GM23248 (cell line): ENCODE measurements around the gene CXCR5. TPM values are rescaled to one million over a fixed set of nuclear protein-coding genes. Genes with fewer than 3 reads are reported as not detected.

Experiments used
- DNase-seq: peaks from one replicate; pipeline ENCODE4 v3.0.0-alpha.2; 2015
- H2AFZ ChIP-seq: fragments of 200-600 bp; sonication (generic); 2 replicates; pipeline ENCODE4 v1.6.1; 2016; ENCODE audit warnings: antibody characterized with exemption
- H3F3A ChIP-seq: fragments of 200-600 bp; sonication (generic); 2 replicates; pipeline ENCODE4 v1.6.1; 2016; ENCODE audit warnings: mild to moderate bottlenecking, antibody characterized with exemption, mixed run types; ENCODE audit not compliant: insufficient read depth
- H3K27ac ChIP-seq: fragments of 200-600 bp; sonication (generic); 2 replicates; pipeline ENCODE4 v1.5.1; 2016; ENCODE audit warnings: mild to moderate bottlenecking
- H3K27me3 ChIP-seq: fragments of 200-600 bp; sonication (generic); replicated peaks from 2 replicates; pipeline ENCODE4 v1.6.1; 2016; ENCODE audit warnings: mild to moderate bottlenecking; ENCODE audit not compliant: insufficient read depth
- H3K36me3 ChIP-seq: fragments of 200-600 bp; sonication (generic); 2 replicates; pipeline ENCODE4 v1.6.1; 2016; ENCODE audit warnings: low read depth, mild to moderate bottlenecking
- H3K4me1 ChIP-seq: fragments of 200-600 bp; sonication (generic); 2 replicates; pipeline ENCODE4 v1.6.1; 2016; ENCODE audit warnings: mild to moderate bottlenecking; ENCODE audit not compliant: insufficient read depth
- H3K4me2 ChIP-seq: fragments of 200-600 bp; sonication (generic); one replicate; pipeline ENCODE4 v1.6.1; 2016; ENCODE audit warnings: mild to moderate bottlenecking; ENCODE audit not compliant: unreplicated experiment
- H3K4me3 ChIP-seq: fragments of 200-600 bp; sonication (generic); 2 replicates; pipeline ENCODE4 v1.5.1; 2016; ENCODE audit warnings: mild to moderate bottlenecking
- H3K79me2 ChIP-seq: fragments of 200-600 bp; sonication (generic); 2 replicates; pipeline ENCODE4 v1.6.1; 2016; ENCODE audit warnings: mild to moderate bottlenecking; ENCODE audit not compliant: insufficient read depth
- H3K9ac ChIP-seq: fragments of 200-600 bp; sonication (generic); 2 replicates; pipeline ENCODE4 v1.6.1; 2016; ENCODE audit warnings: mild to moderate bottlenecking
- H3K9me2 ChIP-seq: fragments of 200-600 bp; sonication (generic); 2 replicates; pipeline ENCODE4 v1.6.1; 2016; ENCODE audit warnings: mixed run types, mild to moderate bottlenecking, moderate library complexity; ENCODE audit not compliant: insufficient read depth
- H3K9me3 ChIP-seq: fragments of 200-600 bp; sonication (generic); one replicate; pipeline ENCODE4 v1.6.1; 2017; ENCODE audit warnings: low read depth
- H4K20me1 ChIP-seq: fragments of 200-600 bp; sonication (generic); 2 replicates; pipeline ENCODE4 v1.6.0; 2016; ENCODE audit not compliant: insufficient read depth
- EZH2 ChIP-seq: fragments of 200-600 bp; sonication (generic); IDR thresholded peaks from 2 replicates; pipeline ENCODE4 v1.6.1; 2018; ENCODE audit warnings: antibody characterized with exemption, mild to moderate bottlenecking; ENCODE audit not compliant: insufficient read depth, poor library complexity, severe bottlenecking
- EZH2phosphoT487 ChIP-seq: fragments of 200-600 bp; sonication (generic); IDR thresholded peaks from 2 replicates; pipeline ENCODE4 v1.6.1; 2018; ENCODE audit warnings: antibody characterized with exemption, moderate library complexity, mild to moderate bottlenecking, low read depth; ENCODE audit not compliant: insufficient read depth
- WGBS, 2 experiments: methylation state at CpG; one replicate each; pipeline ENCODE4 v1.1.6; 2015 to 2017; ENCODE audit warnings: low lambda C conversion rate in 2 of 2, low coverage in 1 of 2; ENCODE audit errors: missing lambda C conversion rate in 2 of 2; 5-methylcytosine and 5-hydroxymethylcytosine counted together
- in situ Hi-C: fragments of 300-500 bp; cut with MboI; formaldehyde crosslinking; loops from 2 replicates; pipeline ENCODE4 v1.15.0; 2020
- microRNA-seq: library from miRNA; unstranded; fragments of <30 nt; microRNA quantifications from one replicate; pipeline ENCODE4, GENCODE V29; 2016; ENCODE audit warnings: borderline number of aligned reads
- polyA plus RNA-seq: library from polyadenylated mRNA; unstranded; fragments of >200 nt; fragmentation: Nextera tagmentation; extraction: Ambion mirVana; gene quantifications from 2 replicates; pipeline ENCODE4 v1.2.1, GENCODE V29; 2016
- small RNA-seq: library from RNA; depleted of rRNA; stranded (forward); fragments of <200 nt; gene quantifications from one replicate; pipeline ENCODE3, GENCODE V24; 2014; ENCODE audit warnings: low read depth, low replicate concordance
- total RNA-seq: library from RNA; depleted of rRNA; stranded (reverse); fragments of >200 nt; shearing (Covaris generic); gene quantifications from 2 replicates; pipeline ENCODE4 v1.2.3, GENCODE V29; 2014; rRNA removed

CXCR5 gene
- total and polyA plus RNA-seq, 2 experiments from 2014 or later = not detected

DNA sequence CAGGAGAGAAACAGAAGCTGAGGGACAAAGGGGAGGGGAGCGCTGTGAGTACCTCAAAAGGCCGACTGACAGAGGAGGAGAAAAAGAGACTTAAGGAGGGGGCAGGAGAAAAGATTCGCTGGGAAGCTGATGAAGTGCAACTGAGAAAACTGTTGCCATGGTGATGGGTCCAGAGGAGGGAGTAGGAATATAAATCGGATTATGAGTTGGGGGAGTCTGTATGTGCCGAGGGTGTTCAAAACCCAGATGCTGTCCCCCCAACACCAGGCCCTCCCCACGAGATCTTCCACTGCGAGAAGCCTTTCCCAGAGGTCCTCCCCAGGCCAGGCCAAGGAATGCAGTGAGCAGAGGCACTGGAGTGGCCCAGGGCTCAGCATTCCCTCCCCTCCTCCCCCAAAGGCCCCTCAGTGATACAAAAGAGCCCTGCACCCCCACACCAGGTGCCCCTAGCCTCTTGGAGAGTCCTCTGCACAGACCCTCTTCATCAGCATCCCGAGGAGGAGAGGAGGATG lies 55.8 kb downstream of the CXCR5 start:
- Histone ChIP-seq H3K9me2 (no peaks in the 10 kb centered on the region), H3K4me2 (no peak overlapping the region), H3K4me3 (no peak overlapping the region), H3K27ac (no peak overlapping the region), H3K27me3 (no peaks in the 10 kb centered on the region), H3K9me3 (no peaks in the 10 kb centered on the region), H4K20me1 (no peaks in the 10 kb centered on the region), H2AFZ (no peak overlapping the region), H3K79me2 (no peaks in the 10 kb centered on the region), H3K9ac (no peak overlapping the region), H3K36me3 (no peaks in the 10 kb centered on the region), H3F3A (peaks cover 13% of the 10 kb centered on the region), H3K4me1 (peaks cover 14% of the 10 kb centered on the region)
- in situ Hi-C loops = no loop called here
- TF ChIP-seq EZH2 (no peak), EZH2phosphoT487 (no peak)
- DNase-seq = no peak
- 47 to 58% methylated on average over 8 of the region's 8 CpGs for WGBS, 2 experiments

DNA sequence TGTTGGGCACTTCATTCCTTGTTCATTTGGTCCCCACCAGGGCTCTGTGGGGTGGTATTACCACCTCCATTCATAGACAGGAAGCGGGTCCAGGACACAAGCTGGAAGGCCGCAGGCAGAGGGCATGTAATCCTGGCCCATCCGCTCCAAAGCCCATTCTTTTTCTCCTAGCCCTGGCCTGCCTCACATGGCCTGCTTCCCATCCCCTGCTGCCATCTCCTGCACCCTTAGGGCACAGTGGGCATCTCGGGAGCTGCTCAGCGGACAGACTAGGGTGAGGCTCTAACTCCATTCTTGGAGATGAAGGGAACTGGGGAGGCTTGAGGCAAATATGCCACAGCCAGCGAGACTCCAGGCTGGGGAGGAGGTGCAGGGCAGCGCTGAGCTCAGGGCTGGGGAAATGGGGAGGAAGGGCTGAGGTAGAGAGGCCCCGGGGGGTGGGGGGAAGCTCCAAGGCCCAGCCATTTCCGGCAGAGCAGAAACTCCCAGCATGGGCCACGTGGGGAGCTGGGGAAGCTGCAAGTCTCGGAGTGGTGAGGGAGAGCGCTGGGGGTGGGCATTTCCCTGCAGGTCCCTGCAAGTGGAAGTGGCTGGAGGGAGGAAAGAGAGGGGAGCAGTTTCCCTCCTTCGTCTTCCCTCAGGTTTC lies 56.4 kb downstream of the CXCR5 start:
- Histone ChIP-seq H3K36me3 (no peaks in the 10 kb centered on the region), H3K4me3 (no peak overlapping the region), H3F3A (peaks cover 13% of the 10 kb centered on the region), H3K9ac (no peak overlapping the region), H3K9me2 (no peaks in the 10 kb centered on the region), H3K27ac (no peak overlapping the region), H3K79me2 (no peaks in the 10 kb centered on the region), H3K4me1 (peaks cover 14% of the 10 kb centered on the region), H3K4me2 (no peak overlapping the region), H3K27me3 (no peaks in the 10 kb centered on the region), H4K20me1 (no peaks in the 10 kb centered on the region), H3K9me3 (no peaks in the 10 kb centered on the region), H2AFZ (0 out of 2 replicates have a peak overlapping the region, but pooled peaks have one; percentile 24)
- peak; percentile 16 for DNase-seq
- in situ Hi-C loops = loop anchor here (10.0 kb wide), 1 partner anchor 245 kb away; no protein-coding TSS in a partner anchor
- TF ChIP-seq EZH2 = no peak
- no peak for TF ChIP-seq EZH2phosphoT487
- WGBS, 2 experiments = 42 to 53% methylated on average over 11 to 13 of the region's 13 CpGs

DNA sequence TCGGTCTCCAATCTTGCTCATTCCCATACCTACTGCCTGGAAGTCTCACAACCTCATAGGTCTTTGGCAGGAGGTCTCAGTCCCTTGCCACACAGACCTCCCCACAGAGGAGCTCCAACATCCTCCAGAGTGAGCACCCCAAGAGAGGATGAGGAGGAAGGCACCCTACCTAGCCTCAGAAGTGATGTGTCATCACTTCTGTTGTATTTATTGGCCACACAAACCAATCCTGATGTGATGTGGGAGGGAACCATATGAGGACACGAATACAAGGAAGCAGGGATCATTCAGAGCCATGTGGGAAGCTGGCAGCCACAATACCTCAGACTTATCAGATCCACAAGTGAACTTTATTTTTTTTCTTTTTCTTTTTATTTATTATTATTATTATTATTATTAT lies 63.4 kb downstream of the CXCR5 start:
- H2AFZ ChIP-seq = no peak overlapping the region
- no peaks in the 10 kb centered on the region for H4K20me1 ChIP-seq
- no peaks in the 10 kb centered on the region for H3K79me2 ChIP-seq
- in situ Hi-C loops = loop anchor here (10.0 kb wide), 1 partner anchor 252 kb away; no protein-coding TSS in a partner anchor
- H3K27ac ChIP-seq = no peak overlapping the region
- H3K4me1 ChIP-seq = no peaks in the 10 kb centered on the region
- H3K9me3 ChIP-seq = no peaks in the 10 kb centered on the region
- H3K9ac ChIP-seq = no peak overlapping the region
- TF ChIP-seq EZH2 = no peak
- no peak for TF ChIP-seq EZH2phosphoT487
- no peak overlapping the region for H3K4me3 ChIP-seq
- H3F3A ChIP-seq = no peaks in the 10 kb centered on the region
- H3K4me2 ChIP-seq = no peak overlapping the region
- 17 to 31% methylated on average over 2 of the region's 2 CpGs for WGBS, 2 experiments
- no peaks in the 10 kb centered on the region for H3K36me3 ChIP-seq
- no peaks in the 10 kb centered on the region for H3K9me2 ChIP-seq
- H3K27me3 ChIP-seq = peaks cover 6% of the 10 kb centered on the region
- no peak for DNase-seq

Small RNA genes lying within 50 kb of the gene (microRNA-seq; reads per million reads assigned to microRNA genes)
- gene MIR4492 = not detected

Small RNA genes lying within 50 kb of the gene (small RNA-seq; reads per million reads assigned to genes)
- gene MIR4492 (not detected), gene RF00019 (not detected), gene RN7SL688P (not detected)

Other genes starting within 250 kb of the CXCR5 start
- not detected in 2 replicates for gene TREH, start 204.2 kb upstream of the CXCR5 start, total RNA-seq
- 0.06 and 0.09 TPM in 2 replicates for gene TREH, start 204.2 kb upstream of the CXCR5 start, polyA plus RNA-seq
- gene DDX6, start 92.7 kb upstream of the CXCR5 start, total RNA-seq = 84.6 and 88.9 TPM in 2 replicates
- 20.9 and 21.3 TPM in 2 replicates for gene DDX6, start 92.7 kb upstream of the CXCR5 start, polyA plus RNA-seq
- 13.9 and 17.6 TPM in 2 replicates for gene BCL9L, start 42.0 kb downstream of the CXCR5 start, total RNA-seq
- 7.2 TPM in 2 replicates for gene BCL9L, start 42.0 kb downstream of the CXCR5 start, polyA plus RNA-seq
- not detected in 2 replicates for gene UPK2, start 72.4 kb downstream of the CXCR5 start, total RNA-seq
- gene UPK2, start 72.4 kb downstream of the CXCR5 start, polyA plus RNA-seq = 0.27 and 0.28 TPM in 2 replicates
- not detected in 2 replicates for gene FOXR1, start 87.9 kb downstream of the CXCR5 start, total RNA-seq
- not detected in 2 replicates for gene FOXR1, start 87.9 kb downstream of the CXCR5 start, polyA plus RNA-seq
- gene CENATAC, start 114.2 kb downstream of the CXCR5 start, total RNA-seq = 15.3 and 19.3 TPM in 2 replicates
- 10.4 and 13.1 TPM in 2 replicates for gene CENATAC, start 114.2 kb downstream of the CXCR5 start, polyA plus RNA-seq
- 653 and 1,103 TPM in 2 replicates for gene RPS25, start 134.5 kb downstream of the CXCR5 start, total RNA-seq
- 1,202 and 1,239 TPM in 2 replicates for gene RPS25, start 134.5 kb downstream of the CXCR5 start, polyA plus RNA-seq
- 70.4 and 90.6 TPM in 2 replicates for gene TRAPPC4, start 134.9 kb downstream of the CXCR5 start, total RNA-seq
- gene TRAPPC4, start 134.9 kb downstream of the CXCR5 start, polyA plus RNA-seq = 207 and 210 TPM in 2 replicates
- gene SLC37A4, start 147.0 kb downstream of the CXCR5 start, total RNA-seq = 11.1 and 13.7 TPM in 2 replicates
- gene SLC37A4, start 147.0 kb downstream of the CXCR5 start, polyA plus RNA-seq = 7.8 and 7.9 TPM in 2 replicates
- gene HYOU1, start 173.3 kb downstream of the CXCR5 start, total RNA-seq = 85.4 and 97.0 TPM in 2 replicates
- 56.3 and 58.5 TPM in 2 replicates for gene HYOU1, start 173.3 kb downstream of the CXCR5 start, polyA plus RNA-seq
- gene VPS11, start 183.9 kb downstream of the CXCR5 start, total RNA-seq = 21.0 and 27.9 TPM in 2 replicates
- gene VPS11, start 183.9 kb downstream of the CXCR5 start, polyA plus RNA-seq = 22.3 and 24.1 TPM in 2 replicates
- 5.1 and 8.5 TPM in 2 replicates for gene HMBS, start 201.0 kb downstream of the CXCR5 start, total RNA-seq
- 46.1 and 53.3 TPM in 2 replicates for gene HMBS, start 201.0 kb downstream of the CXCR5 start, polyA plus RNA-seq
- gene DPAGT1, start 218.0 kb downstream of the CXCR5 start, total RNA-seq = 30.0 and 30.9 TPM in 2 replicates
- gene DPAGT1, start 218.0 kb downstream of the CXCR5 start, polyA plus RNA-seq = 68.6 and 73.6 TPM in 2 replicates
- gene C2CD2L, start 223.5 kb downstream of the CXCR5 start, total RNA-seq = 4.1 and 4.7 TPM in 2 replicates
- 2.6 and 3.1 TPM in 2 replicates for gene C2CD2L, start 223.5 kb downstream of the CXCR5 start, polyA plus RNA-seq
- 24.9 and 31.8 TPM in 2 replicates for gene HINFP, start 237.7 kb downstream of the CXCR5 start, total RNA-seq
- gene HINFP, start 237.7 kb downstream of the CXCR5 start, polyA plus RNA-seq = 8.3 and 9.1 TPM in 2 replicates